Ovary (tissue), 9 donors: ENCODE measurements around the gene POU2AF1. TPM values are rescaled to one million over a fixed set of nuclear protein-coding genes. Genes with fewer than 3 reads are reported as not detected.

Source experiments
- DNase-seq, 5 donors: peaks; one replicate each; pipeline ENCODE4 v3.0.0-alpha.2; 2019 to 2020
- H3K27ac ChIP-seq, 2 donors: fragments of 200-600 bp; one replicate each; pipeline versions ENCODE4 v1.5.1 to v1.8.0; 2019 to 2022
- H3K27me3 ChIP-seq: fragments of 200-600 bp; one replicate; pipeline ENCODE4 v1.8.0; 2022
- H3K36me3 ChIP-seq: fragments of 200-600 bp; sonication (generic); one replicate; pipeline ENCODE4 v1.5.1; 2019
- H3K4me1 ChIP-seq: one replicate; pipeline ENCODE4 v1.8.1; 2013; ENCODE audit warnings: mild to moderate bottlenecking, moderate library complexity; ENCODE audit not compliant: insufficient read depth
- H3K4me3 ChIP-seq: fragments of 200-600 bp; sonication (generic); one replicate; pipeline ENCODE4 v1.5.1; 2017
- H3K9me3 ChIP-seq, 2 donors: fragments of 200-600 bp in 1 of 2; sonication (generic) in 1 of 2; one replicate each; pipeline versions ENCODE4 v1.5.1 to v1.8.1; 2013 to 2019; ENCODE audit warnings: mild to moderate bottlenecking in 1 of 2, moderate library complexity in 1 of 2
- CTCF ChIP-seq, 3 donors: fragments of 450-650 bp in 2 of 3; fragments of 200-600 bp in 1 of 3; IDR thresholded peaks; one replicate each; pipeline versions ENCODE4 v1.5.1 to v1.8.0; 2016 to 2022; ENCODE audit warnings: antibody characterized with exemption in 3 of 3, mild to moderate bottlenecking in 1 of 3
- EP300 ChIP-seq: sonication (generic); formaldehyde crosslinking; IDR thresholded peaks from one replicate; pipeline ENCODE4 v1.6.1; 2017; ENCODE audit warnings: antibody characterized with exemption
- POLR2A ChIP-seq: fragments of 450-650 bp; IDR thresholded peaks from one replicate; pipeline ENCODE4 v1.6.1; 2017; ENCODE audit warnings: antibody characterized with exemption, mild to moderate bottlenecking, moderate library complexity
- WGBS, 3 donors: extraction: QIAGEN DNeasy Blood & Tissue Kit in 1 of 3; methylation state at CpG; one replicate each; pipeline versions ENCODE4 v1.1.5 to v1.1.7; 2013 to 2017; 5-methylcytosine and 5-hydroxymethylcytosine counted together
- intact Hi-C, 4 donors: fragments of 100-400 bp; cut with DNase I; formaldehyde crosslinking; loops; one replicate each; pipeline versions ENCODE4 v1.11.0 to v1.15.1; 2022 to 2023
- polyA plus RNA-seq, 2 donors: library from polyadenylated mRNA; stranded (reverse); fragments of 200-250 nt in 1 of 2; fragments of 350-450 nt in 1 of 2; fragmentation: Illumina TruSeq in 1 of 2; extraction: RNeasy Lipid Tissue Mini Kit (QIAGEN cat#74804) in 1 of 2; gene quantifications; one replicate each; pipeline ENCODE4 v1.2.3, GENCODE V29; 2013 to 2014
- total RNA-seq, 7 donors: library from RNA; depleted of rRNA in 2 of 7; stranded (reverse); fragments of >200 nt in 2 of 7; fragmentation: NEBNext Ultra II Directional in 3 of 7; extraction: Animal tissue kit (Norgen Biotek cat#: 25700) in 3 of 7; gene quantifications; one replicate each; pipeline versions ENCODE4 v1.1.0 to v1.2.4, GENCODE V29; 2016 to 2023
- donor health status: DM: no; HTN: no; CAD: no; lungs with moderate emphysema.
- donor health status: DM: no; HTN: no; CAD: no.
- donor health status: Bipolar disorder and iron deficiency.
- donor health status: DM: yes; HTN: yes; CAD: no.
- donor health status: DM: no; HTN: no; CAD: no.
- donor health status: DM: yes; HTN: yes; CAD: no.

The POU2AF1 gene
- total and polyA plus RNA-seq, 9 donors = 0.29 to 4.1 (median 0.83) TPM

GRCh38 chr11:111411456-111411855, 32.4 kb upstream of the POU2AF1 start:
- no peaks in the 10 kb centered on the region for H3K27me3 ChIP-seq
- intact Hi-C loops = no loop called here
- 46 to 90% (median 49%) methylated on average over 1 to 2 of the region's 2 CpGs for WGBS, 3 donors

GRCh38 chr11:111410951-111411350, 31.9 kb upstream of the POU2AF1 start:
- TF ChIP-seq POLR2A (no peak), CTCF (IDR thresholded peaks at IDR 0.05) (no peak), EP300 (no peak)
- Histone ChIP-seq H3K4me1 (peaks cover 2% of the 10 kb centered on the region), H3K27ac (no peak overlapping the region), H3K27me3 (no peaks in the 10 kb centered on the region), H3K36me3 (no peaks in the 10 kb centered on the region), H3K4me3 (no peak overlapping the region), H3K9me3 (no peaks in the 10 kb centered on the region)
- 92 to 95% (median 94%) methylated on average over 5 of the region's 5 CpGs for WGBS, 3 donors
- DNase-seq = no peak
- intact Hi-C loops = no loop called here

More at GRCh38 chr11:111411456-111411855, 32.4 kb upstream of the POU2AF1 start:
- no peak for DNase-seq
- Histone ChIP-seq H3K9me3 (no peaks in the 10 kb centered on the region), H3K36me3 (no peaks in the 10 kb centered on the region), H3K4me3 (no peak overlapping the region), H3K27ac (no peak overlapping the region), H3K4me1 (peaks cover 2% of the 10 kb centered on the region)
- TF ChIP-seq POLR2A = no peak
- TF ChIP-seq EP300 = no peak
- TF ChIP-seq CTCF (IDR thresholded peaks at IDR 0.05) = no peak

- intact Hi-C loops = no loop called here
- no peaks in the 10 kb centered on the region for H3K36me3 ChIP-seq
- DNase-seq = no peak
- TF ChIP-seq EP300 = no peak
- TF ChIP-seq CTCF (IDR thresholded peaks at IDR 0.05) = no peak
- no peak for TF ChIP-seq POLR2A
- H3K4me1 ChIP-seq = peaks cover under 1% of the 10 kb centered on the region
- no peak overlapping the region for H3K27ac ChIP-seq
- no peaks in the 10 kb centered on the region for H3K27me3 ChIP-seq
- WGBS, 3 donors = 90 to 95% (median 93%) methylated on average over 1 of the region's 1 CpG
- no peaks in the 10 kb centered on the region for H3K9me3 ChIP-seq
- no peak overlapping the region for H3K4me3 ChIP-seq
Observed at GRCh38 chr11:111409915-111410314, 30.8 kb upstream of the POU2AF1 start.

- Histone ChIP-seq H3K4me3 (no peak overlapping the region), H3K27ac (no peak overlapping the region), H3K9me3 (no peaks in the 10 kb centered on the region), H3K4me1 (no peaks in the 10 kb centered on the region), H3K27me3 (no peaks in the 10 kb centered on the region), H3K36me3 (no peaks in the 10 kb centered on the region)
- 79 to 84% (median 81%) methylated on average over 6 of the region's 6 CpGs for WGBS, 3 donors
- TF ChIP-seq CTCF (IDR thresholded peaks at IDR 0.05) (no peak), EP300 (no peak), POLR2A (no peak)
- intact Hi-C loops = no loop called here
- no peak for DNase-seq
Observed at GRCh38 chr11:111408789-111409727, 30.0 kb upstream of the POU2AF1 start.
